ENCODE results near the gene ELP4. TPM values are rescaled to one million over a fixed set of nuclear protein-coding genes. Genes with fewer than 3 reads are reported as not detected.

The ELP4 gene
- total and polyA plus RNA-seq, 12 donors = 9.8 to 19.5 (median 15.9) TPM

- ATAC-seq (no peak), DNase-seq (no peak)
- no peaks in the 10 kb centered on the region for H3K36me3 ChIP-seq
- H3K4me3 ChIP-seq = no peak overlapping the region
- peaks cover 0 to 4% (median 0%) of the 10 kb centered on the region in 11 donors for H3K9me3 ChIP-seq
- no peaks in the 10 kb centered on the region for H3K27me3 ChIP-seq
- H3K27ac ChIP-seq = no peak overlapping the region
- intact Hi-C loops (cut with DNase I) = no loop called here
- TF ChIP-seq, protein P1, sequence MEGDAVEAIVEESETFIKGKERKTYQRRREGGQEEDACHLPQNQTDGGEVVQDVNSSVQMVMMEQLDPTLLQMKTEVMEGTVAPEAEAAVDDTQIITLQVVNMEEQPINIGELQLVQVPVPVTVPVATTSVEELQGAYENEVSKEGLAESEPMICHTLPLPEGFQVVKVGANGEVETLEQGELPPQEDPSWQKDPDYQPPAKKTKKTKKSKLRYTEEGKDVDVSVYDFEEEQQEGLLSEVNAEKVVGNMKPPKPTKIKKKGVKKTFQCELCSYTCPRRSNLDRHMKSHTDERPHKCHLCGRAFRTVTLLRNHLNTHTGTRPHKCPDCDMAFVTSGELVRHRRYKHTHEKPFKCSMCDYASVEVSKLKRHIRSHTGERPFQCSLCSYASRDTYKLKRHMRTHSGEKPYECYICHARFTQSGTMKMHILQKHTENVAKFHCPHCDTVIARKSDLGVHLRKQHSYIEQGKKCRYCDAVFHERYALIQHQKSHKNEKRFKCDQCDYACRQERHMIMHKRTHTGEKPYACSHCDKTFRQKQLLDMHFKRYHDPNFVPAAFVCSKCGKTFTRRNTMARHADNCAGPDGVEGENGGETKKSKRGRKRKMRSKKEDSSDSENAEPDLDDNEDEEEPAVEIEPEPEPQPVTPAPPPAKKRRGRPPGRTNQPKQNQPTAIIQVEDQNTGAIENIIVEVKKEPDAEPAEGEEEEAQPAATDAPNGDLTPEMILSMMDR (IDR thresholded peaks at IDR 0.05) = no peak
- WGBS, 2 donors = 100% methylated on average over 1 of the region's 1 CpG
- no peaks in the 10 kb centered on the region for H3K4me1 ChIP-seq
Observed at GRCh38 chr11:31706357-31706756, 196.8 kb downstream of the ELP4 start.

DNA sequence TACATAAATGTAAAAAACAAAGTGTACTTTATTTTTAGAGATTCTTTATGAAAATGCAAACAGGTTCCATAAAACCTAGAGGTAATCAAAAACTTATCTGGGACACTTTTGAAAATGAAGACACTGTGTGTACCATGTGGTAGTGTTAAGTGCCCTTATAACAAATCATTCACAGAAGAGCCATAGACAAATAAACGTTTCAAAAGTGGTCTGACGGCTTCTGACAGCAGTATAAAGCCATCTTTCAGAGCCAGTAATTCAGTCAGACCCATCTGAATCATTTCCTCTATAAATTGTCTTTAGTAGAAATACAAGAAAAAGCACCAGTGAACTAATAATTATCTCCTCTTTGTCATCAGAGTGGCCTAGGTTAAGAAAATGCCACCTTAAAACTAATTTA lies 201.6 kb downstream of the ELP4 start:
- no peaks in the 10 kb centered on the region for H3K27me3 ChIP-seq

DNA sequence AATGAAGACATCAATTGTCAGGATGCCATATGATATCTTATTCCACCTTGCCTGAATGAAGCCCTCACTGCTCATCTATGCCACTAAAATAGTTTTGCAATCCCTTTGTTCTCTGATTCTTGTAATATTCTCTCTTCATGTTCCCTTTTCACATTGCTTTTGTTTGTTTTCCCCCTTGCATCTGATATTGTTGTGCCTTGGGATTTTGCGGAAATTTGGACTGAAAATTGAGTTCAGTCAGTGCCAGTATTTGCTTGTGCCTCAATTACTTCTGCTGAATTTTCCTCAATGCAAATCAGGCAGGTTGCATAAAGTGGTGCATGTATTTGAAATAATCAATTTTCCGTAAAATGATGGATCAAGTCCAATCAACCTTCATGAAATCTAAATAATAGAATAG lies 203.3 kb downstream of the ELP4 start:
- H3K36me3 ChIP-seq = no peaks in the 10 kb centered on the region
- H3K4me3 ChIP-seq = no peak overlapping the region
- DNase-seq (no peak), ATAC-seq (no peak)
- no peaks in the 10 kb centered on the region for H3K27me3 ChIP-seq
- no peak overlapping the region for H3K27ac ChIP-seq
- H3K4me1 ChIP-seq = no peaks in the 10 kb centered on the region
- TF ChIP-seq, protein P1 (IDR thresholded peaks at IDR 0.05) = no peak
- H3K9me3 ChIP-seq = no peaks in the 10 kb centered on the region
- WGBS, 2 donors = 94 to 98% methylated on average over 2 of the region's 2 CpGs
- intact Hi-C loops (cut with DNase I) = no loop called here

More for the DNA sequence above, 201.6 kb downstream of the ELP4 start:
- Histone ChIP-seq H3K9me3 (no peaks in the 10 kb centered on the region), H3K4me3 (no peak overlapping the region), H3K36me3 (no peaks in the 10 kb centered on the region), H3K27ac (no peak overlapping the region), H3K4me1 (no peaks in the 10 kb centered on the region)
- DNase-seq = no peak
- no peak for ATAC-seq
- TF ChIP-seq, protein P1 (IDR thresholded peaks at IDR 0.05) = no peak
- intact Hi-C loops (cut with DNase I) = no loop called here
- 70 to 72% methylated on average over 2 of the region's 2 CpGs for WGBS, 2 donors

DNA sequence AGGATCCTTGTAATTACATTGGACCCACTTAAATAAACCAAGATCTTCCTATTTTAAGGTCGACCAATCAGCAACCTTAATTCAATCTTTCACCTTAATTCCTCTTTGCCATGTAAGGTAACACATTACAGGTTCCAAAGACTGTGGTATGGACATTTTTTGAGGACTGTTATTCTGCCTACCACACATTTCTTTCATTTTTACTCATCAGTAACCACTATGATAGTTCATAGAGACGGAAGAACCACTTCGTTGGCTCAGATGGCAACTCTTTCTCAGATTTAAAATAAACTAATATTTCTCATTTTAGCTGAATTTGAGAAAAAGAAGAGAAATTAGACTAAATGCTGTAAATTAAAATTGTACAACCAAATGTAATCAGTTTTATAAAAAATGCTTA lies 205.3 kb downstream of the ELP4 start:
- ATAC-seq (no peak), DNase-seq (no peak)
- no peaks in the 10 kb centered on the region for H3K36me3 ChIP-seq
- H3K27me3 ChIP-seq = no peaks in the 10 kb centered on the region
- TF ChIP-seq, protein P1 (IDR thresholded peaks at IDR 0.05) = no peak
- no peaks in the 10 kb centered on the region for H3K4me1 ChIP-seq
- no peak overlapping the region for H3K4me3 ChIP-seq
- no peak overlapping the region for H3K27ac ChIP-seq
- WGBS, 2 donors = 96 to 97% methylated on average over 3 of the region's 3 CpGs
- no peaks in the 10 kb centered on the region for H3K9me3 ChIP-seq
- intact Hi-C loops (cut with DNase I) = no loop called here
